HepG2 (cell line): Measurements from ENCODE around the gene HDLBP. TPM values are rescaled to one million over a fixed set of nuclear protein-coding genes. Genes with fewer than 3 reads are reported as not detected.

Source experiments
- AKNA ChIP-seq: sonication (generic); formaldehyde crosslinking; IDR thresholded peaks from 2 replicates; pipeline ENCODE4 v1.4.0; 2020; ENCODE audit warnings: missing genetic modification reagents, borderline replicate concordance
- EEA1 ChIP-seq: sonication (generic); formaldehyde crosslinking; IDR thresholded peaks from 2 replicates; pipeline ENCODE4 v1.5.1; 2020; ENCODE audit warnings: mild to moderate bottlenecking, missing genetic modification reagents, borderline replicate concordance
- FOSL2 ChIP-seq: sonication (generic); formaldehyde crosslinking; IDR thresholded peaks from 2 replicates; pipeline ENCODE4 v1.4.0; 2020; ENCODE audit warnings: missing genetic modification reagents
- HMG20B ChIP-seq: conservative IDR thresholded peaks from 2 replicates; pipeline ENCODE4 v1.6.1; 2016; ENCODE audit warnings: missing genetic modification reagents, missing compliant biosample characterization
- MATR3 ChIP-seq: sonication (generic); formaldehyde crosslinking; IDR thresholded peaks from 2 replicates; pipeline ENCODE4 v1.4.0; 2020; ENCODE audit warnings: missing genetic modification reagents
- MTF1 ChIP-seq: sonication (generic); formaldehyde crosslinking; IDR thresholded peaks from 2 replicates; pipeline ENCODE4 v1.5.0; 2020; ENCODE audit warnings: missing genetic modification reagents
- MYC ChIP-seq: sonication (generic); formaldehyde crosslinking; IDR thresholded peaks from 2 replicates; pipeline ENCODE4 v1.9.0; 2021; ENCODE audit warnings: missing genetic modification reagents, borderline replicate concordance
- NFKB2 ChIP-seq: sonication (generic); formaldehyde crosslinking; IDR thresholded peaks from 2 replicates; pipeline ENCODE4 v1.4.0; 2020; ENCODE audit warnings: missing genetic modification reagents, borderline replicate concordance
- NR2C2 ChIP-seq: sonication (generic); formaldehyde crosslinking; IDR thresholded peaks from 2 replicates; pipeline ENCODE4 v1.4.0; 2020; ENCODE audit warnings: missing genetic modification reagents, mild to moderate bottlenecking, moderate library complexity, borderline replicate concordance
- NR2F2 ChIP-seq: IDR thresholded peaks from 2 replicates; pipeline ENCODE4 v1.6.1; 2012; ENCODE audit warnings: low read depth, inconsistent platforms, borderline replicate concordance
- POLR2A ChIP-seq, 2 experiments: IDR thresholded peaks; 2 replicates each; pipeline ENCODE4 v1.6.1; 2011; ENCODE audit warnings: low read depth in 2 of 2, low read length in 2 of 2, mild to moderate bottlenecking in 1 of 2, moderate library complexity in 1 of 2; ENCODE audit not compliant: insufficient read depth in 1 of 2
- RXRA ChIP-seq: sonication (generic); formaldehyde crosslinking; IDR thresholded peaks from 2 replicates; pipeline ENCODE4 v1.5.1; 2020; ENCODE audit warnings: missing genetic modification reagents
- SETDB1 ChIP-seq: sonication (generic); formaldehyde crosslinking; IDR thresholded peaks from 2 replicates; pipeline ENCODE4 v1.5.1; 2020; ENCODE audit warnings: missing genetic modification reagents, mild to moderate bottlenecking, borderline replicate concordance
- YY1 ChIP-seq: IDR thresholded peaks from 2 replicates; pipeline ENCODE4 v1.6.1; 2011; ENCODE audit warnings: low read length, low read depth, moderate library complexity, mild to moderate bottlenecking; ENCODE audit not compliant: insufficient read depth, insufficient replicate concordance
- ZNF337 ChIP-seq: sonication (generic); formaldehyde crosslinking; IDR thresholded peaks from 2 replicates; pipeline ENCODE4 v1.5.1; 2020; ENCODE audit warnings: missing genetic modification reagents, low read depth, mild to moderate bottlenecking, borderline replicate concordance
- ZNF547 ChIP-seq: sonication (generic); formaldehyde crosslinking; IDR thresholded peaks from 2 replicates; pipeline ENCODE4 v1.5.1; 2020; ENCODE audit warnings: mild to moderate bottlenecking, missing genetic modification reagents
- ZNF777 ChIP-seq: sonication (generic); formaldehyde crosslinking; IDR thresholded peaks from 2 replicates; pipeline ENCODE4 v1.4.0; 2020; ENCODE audit warnings: missing genetic modification reagents
- polyA plus RNA-seq, 8 experiments: library from polyadenylated mRNA; depleted of rRNA in 3 of 8; stranded (reverse) in 7 of 8; unstranded in 1 of 8; fragments of >200 nt; fragmentation: Illumina TruSeq in 4 of 8; extraction: Trizol in 4 of 8; gene quantifications; 2 replicates each; pipeline versions ENCODE4 v1.2.1 to v1.2.3, GENCODE V29; 2011 to 2016; ENCODE audit warnings: low read depth in 4 of 8, missing spikeins in 1 of 8, mixed read lengths in 1 of 8; ENCODE audit not compliant: insufficient read depth in 1 of 8
- total RNA-seq, 5 experiments: library from RNA; depleted of rRNA; stranded (reverse); fragments of >200 nt; fragmentation: Illumina TruSeq; extraction: Trizol; gene quantifications; 2 replicates each; pipeline ENCODE4 v1.2.3, GENCODE V29; 2016; ENCODE audit warnings: low read depth in 1 of 5
- TF ChIP-seq, protein P1 (sequence below): sonication (generic); formaldehyde crosslinking; IDR thresholded peaks from 2 replicates; pipeline ENCODE4 v1.5.1; 2020; ENCODE audit warnings: missing genetic modification reagents, mild to moderate bottlenecking, borderline replicate concordance
- TF ChIP-seq, protein P2 (sequence below): sonication (generic); formaldehyde crosslinking; IDR thresholded peaks from 2 replicates; pipeline ENCODE4 v1.9.0; 2022; ENCODE audit warnings: low read depth, missing genetic modification reagents
- TF ChIP-seq, protein P3 (sequence below): IDR thresholded peaks from 2 replicates; pipeline ENCODE4 v1.6.1; 2012; ENCODE audit warnings: inconsistent platforms
- TF ChIP-seq, protein P4 (sequence below): sonication (generic); formaldehyde crosslinking; IDR thresholded peaks from 2 replicates; pipeline ENCODE4 v1.4.0; 2020; ENCODE audit warnings: missing genetic modification reagents

HDLBP gene
- total and polyA plus RNA-seq, 2 of the 13 experiments (the other 11 are each of a cell fraction or from before 2014, with no cell fraction given), result 464 to 707 TPM

- no peak for TF ChIP-seq AKNA (CRISPR knock-in tag)
- peak; percentile 29; the same call in 1 of the 2 replicates for TF ChIP-seq NFKB2 (CRISPR knock-in tag)
- no peak for TF ChIP-seq MTF1
- TF ChIP-seq HMG20B, result no peak
- peak; percentile 66 to 85 for TF ChIP-seq POLR2A (IDR thresholded peaks at IDR 0.05; ENCODE audit: insufficient read depth in 1 of 2, low read depth in 2 of 2, low read length in 2 of 2)
- TF ChIP-seq MYC (CRISPR knock-in tag), result peak; percentile 82; the same call in 1 of the 2 replicates
- TF ChIP-seq, protein P1, sequence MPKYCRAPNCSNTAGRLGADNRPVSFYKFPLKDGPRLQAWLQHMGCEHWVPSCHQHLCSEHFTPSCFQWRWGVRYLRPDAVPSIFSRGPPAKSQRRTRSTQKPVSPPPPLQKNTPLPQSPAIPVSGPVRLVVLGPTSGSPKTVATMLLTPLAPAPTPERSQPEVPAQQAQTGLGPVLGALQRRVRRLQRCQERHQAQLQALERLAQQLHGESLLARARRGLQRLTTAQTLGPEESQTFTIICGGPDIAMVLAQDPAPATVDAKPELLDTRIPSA (CRISPR knock-in tag), result 0 out of 2 replicates have a peak, but pooled peaks have one; percentile 53
- TF ChIP-seq ZNF777, result peak; percentile 44; the same call in 1 of the 2 replicates
- peak; percentile 49; the same call in 1 of the 2 replicates for TF ChIP-seq RXRA (CRISPR knock-in tag)
- TF ChIP-seq SETDB1 (CRISPR knock-in tag), result no peak
- TF ChIP-seq, protein P2, sequence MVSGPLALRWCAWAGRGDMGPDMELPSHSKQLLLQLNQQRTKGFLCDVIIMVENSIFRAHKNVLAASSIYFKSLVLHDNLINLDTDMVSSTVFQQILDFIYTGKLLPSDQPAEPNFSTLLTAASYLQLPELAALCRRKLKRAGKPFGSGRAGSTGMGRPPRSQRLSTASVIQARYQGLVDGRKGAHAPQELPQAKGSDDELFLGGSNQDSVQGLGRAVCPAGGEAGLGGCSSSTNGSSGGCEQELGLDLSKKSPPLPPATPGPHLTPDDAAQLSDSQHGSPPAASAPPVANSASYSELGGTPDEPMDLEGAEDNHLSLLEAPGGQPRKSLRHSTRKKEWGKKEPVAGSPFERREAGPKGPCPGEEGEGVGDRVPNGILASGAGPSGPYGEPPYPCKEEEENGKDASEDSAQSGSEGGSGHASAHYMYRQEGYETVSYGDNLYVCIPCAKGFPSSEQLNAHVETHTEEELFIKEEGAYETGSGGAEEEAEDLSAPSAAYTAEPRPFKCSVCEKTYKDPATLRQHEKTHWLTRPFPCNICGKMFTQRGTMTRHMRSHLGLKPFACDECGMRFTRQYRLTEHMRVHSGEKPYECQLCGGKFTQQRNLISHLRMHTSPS (CRISPR knock-in tag), result no peak
- TF ChIP-seq YY1, result peak; percentile 17
- TF ChIP-seq ZNF337, result no peak
- TF ChIP-seq MATR3 (CRISPR knock-in tag), result no peak
- TF ChIP-seq NR2C2, result no peak
- TF ChIP-seq NR2F2, result no peak
- no peak for TF ChIP-seq EEA1 (CRISPR knock-in tag)
- TF ChIP-seq, protein P3, sequence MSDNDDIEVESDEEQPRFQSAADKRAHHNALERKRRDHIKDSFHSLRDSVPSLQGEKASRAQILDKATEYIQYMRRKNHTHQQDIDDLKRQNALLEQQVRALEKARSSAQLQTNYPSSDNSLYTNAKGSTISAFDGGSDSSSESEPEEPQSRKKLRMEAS, result peak; percentile 89
- TF ChIP-seq, protein P4, sequence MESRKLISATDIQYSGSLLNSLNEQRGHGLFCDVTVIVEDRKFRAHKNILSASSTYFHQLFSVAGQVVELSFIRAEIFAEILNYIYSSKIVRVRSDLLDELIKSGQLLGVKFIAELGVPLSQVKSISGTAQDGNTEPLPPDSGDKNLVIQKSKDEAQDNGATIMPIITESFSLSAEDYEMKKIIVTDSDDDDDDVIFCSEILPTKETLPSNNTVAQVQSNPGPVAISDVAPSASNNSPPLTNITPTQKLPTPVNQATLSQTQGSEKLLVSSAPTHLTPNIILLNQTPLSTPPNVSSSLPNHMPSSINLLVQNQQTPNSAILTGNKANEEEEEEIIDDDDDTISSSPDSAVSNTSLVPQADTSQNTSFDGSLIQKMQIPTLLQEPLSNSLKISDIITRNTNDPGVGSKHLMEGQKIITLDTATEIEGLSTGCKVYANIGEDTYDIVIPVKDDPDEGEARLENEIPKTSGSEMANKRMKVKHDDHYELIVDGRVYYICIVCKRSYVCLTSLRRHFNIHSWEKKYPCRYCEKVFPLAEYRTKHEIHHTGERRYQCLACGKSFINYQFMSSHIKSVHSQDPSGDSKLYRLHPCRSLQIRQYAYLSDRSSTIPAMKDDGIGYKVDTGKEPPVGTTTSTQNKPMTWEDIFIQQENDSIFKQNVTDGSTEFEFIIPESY (CRISPR knock-in tag), result no peak
- no peak for TF ChIP-seq ZNF547 (CRISPR knock-in tag)
- TF ChIP-seq FOSL2 (CRISPR knock-in tag), result no peak; the same call in 1 of the 2 replicates
Observed at GRCh38 chr2:241271706-241272302, 43.7 kb downstream of the HDLBP start (continued).
